SK-N-MC (cell line): Measurements from ENCODE around the gene METTL14.

Experiments used
- DNase-seq: peaks from one replicate; pipeline ENCODE4 v3.0.0-alpha.2; 2011; ENCODE audit warnings: low read depth, low spot score
- H3K27ac ChIP-seq: fragments of 200-600 bp; sonication (generic); 2 replicates; pipeline ENCODE4 v1.5.1; 2016; ENCODE audit warnings: mixed run types
- H3K36me3 ChIP-seq: fragments of 200-600 bp; sonication (generic); 2 replicates; pipeline ENCODE4 v1.6.1; 2017; ENCODE audit warnings: antibody characterized with exemption, low read length, mixed read lengths; ENCODE audit not compliant: insufficient read depth
- H3K4me3 ChIP-seq: fragments of 200-600 bp; sonication (generic); 2 replicates; pipeline ENCODE4 v1.5.1; 2016
- H3K9ac ChIP-seq: fragments of 200-600 bp; sonication (generic); 2 replicates; pipeline ENCODE4 v1.8.0; 2017; ENCODE audit warnings: mixed run types, mixed read lengths; ENCODE audit not compliant: insufficient read length
- H3K9me3 ChIP-seq: fragments of 200-600 bp; sonication (generic); 2 replicates; pipeline ENCODE4 v1.6.1; 2017; ENCODE audit warnings: low read depth, mild to moderate bottlenecking, antibody characterized with exemption, low read length, moderate library complexity, mixed read lengths
- EZH2 ChIP-seq: fragments of 200-600 bp; sonication (generic); IDR thresholded peaks from one replicate; pipeline ENCODE4 v1.6.1; 2017; ENCODE audit warnings: antibody characterized with exemption
- FOXP2 ChIP-seq: optimal IDR thresholded peaks from 2 replicates; pipeline ENCODE3; 2011; ENCODE audit warnings: mild to moderate bottlenecking, moderate library complexity; ENCODE audit not compliant: insufficient read depth; ENCODE audit errors: extremely low read length, control extremely low read depth
- POLR2AphosphoS5 ChIP-seq: IDR thresholded peaks from 2 replicates; pipeline ENCODE4 v1.6.1; 2012; ENCODE audit warnings: mild to moderate bottlenecking, low read depth, low read length, borderline replicate concordance

Gene METTL14

GRCh38 chr4:118711052-118711451, 25.9 kb downstream of the METTL14 start:
- TF ChIP-seq FOXP2 (no peak), POLR2AphosphoS5 (no peak), EZH2 (no peak)
- no peak overlapping the region for H3K27ac ChIP-seq
- H3K9me3 ChIP-seq, result no peaks in the 10 kb centered on the region
- peaks cover 43% of the 10 kb centered on the region for H3K36me3 ChIP-seq
- H3K9ac ChIP-seq, result no peak overlapping the region
- DNase-seq, result no peak
- H3K4me3 ChIP-seq, result no peak overlapping the region

GRCh38 chr4:118712872-118713271, 27.7 kb downstream of the METTL14 start:
- H3K9ac ChIP-seq, result no peak overlapping the region
- DNase-seq, result no peak
- no peak overlapping the region for H3K27ac ChIP-seq
- no peak overlapping the region for H3K4me3 ChIP-seq
- H3K36me3 ChIP-seq, result peaks cover 31% of the 10 kb centered on the region
- no peaks in the 10 kb centered on the region for H3K9me3 ChIP-seq
- TF ChIP-seq EZH2 (no peak), POLR2AphosphoS5 (no peak), FOXP2 (no peak)

DNA sequence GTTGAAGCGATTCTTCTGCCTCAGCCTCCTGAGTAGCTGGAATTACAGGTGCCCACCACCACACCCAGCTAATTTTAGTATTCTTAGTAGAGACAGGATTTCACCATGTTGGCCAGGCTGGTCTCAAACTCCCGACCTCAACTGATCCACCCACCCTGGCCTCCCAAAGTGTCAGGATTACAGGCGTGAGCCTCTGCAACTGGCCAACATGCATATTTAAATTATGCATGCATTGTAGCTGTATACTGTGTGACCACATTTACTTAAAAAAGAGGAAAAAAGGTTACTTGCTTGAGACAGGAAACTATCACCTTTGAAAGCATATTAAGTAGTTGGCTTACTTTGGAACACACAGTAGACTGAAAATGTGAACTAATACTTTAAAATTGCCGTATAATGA, 29.5 kb downstream of the METTL14 start:
- H3K9ac ChIP-seq, result no peak overlapping the region
- no peak for DNase-seq
- H3K36me3 ChIP-seq, result peaks cover 21% of the 10 kb centered on the region
- no peak overlapping the region for H3K4me3 ChIP-seq
- no peak overlapping the region for H3K27ac ChIP-seq
- H3K9me3 ChIP-seq, result no peaks in the 10 kb centered on the region
- no peak for TF ChIP-seq POLR2AphosphoS5
- no peak for TF ChIP-seq EZH2
- no peak for TF ChIP-seq FOXP2

GRCh38 chr4:118716304-118716703, 31.1 kb downstream of the METTL14 start:
- H3K36me3 ChIP-seq, result peaks cover 5% of the 10 kb centered on the region
- no peak overlapping the region for H3K27ac ChIP-seq
- no peak overlapping the region for H3K9ac ChIP-seq
- H3K9me3 ChIP-seq, result no peaks in the 10 kb centered on the region
- no peak overlapping the region for H3K4me3 ChIP-seq
- no peak for DNase-seq
- TF ChIP-seq EZH2, result no peak
- TF ChIP-seq POLR2AphosphoS5, result no peak
- TF ChIP-seq FOXP2, result no peak

GRCh38 chr4:118718511-118719170, 33.4 kb downstream of the METTL14 start:
- no peak for DNase-seq
- Histone ChIP-seq H3K9ac (no peak overlapping the region), H3K36me3 (peaks cover 9% of the 10 kb centered on the region; the same call in 1 of the 2 replicates), H3K9me3 (no peaks in the 10 kb centered on the region), H3K4me3 (no peak overlapping the region), H3K27ac (no peak overlapping the region)
- no peak for TF ChIP-seq POLR2AphosphoS5
- TF ChIP-seq EZH2, result no peak
- no peak for TF ChIP-seq FOXP2

- DNase-seq, result no peak
- Histone ChIP-seq H3K27ac (no peak overlapping the region), H3K9ac (no peak overlapping the region), H3K9me3 (no peaks in the 10 kb centered on the region), H3K36me3 (peaks cover 27% of the 10 kb centered on the region), H3K4me3 (no peak overlapping the region)
- no peak for TF ChIP-seq EZH2
- no peak for TF ChIP-seq FOXP2
- TF ChIP-seq POLR2AphosphoS5, result no peak
Observed at GRCh38 chr4:118721752-118722151, 36.6 kb downstream of the METTL14 start.

- Histone ChIP-seq H3K9me3 (no peaks in the 10 kb centered on the region), H3K4me3 (no peak overlapping the region), H3K9ac (no peak overlapping the region), H3K27ac (no peak overlapping the region), H3K36me3 (peaks cover 40% of the 10 kb centered on the region)
- no peak for DNase-seq
- TF ChIP-seq EZH2 (no peak), FOXP2 (no peak), POLR2AphosphoS5 (no peak)
Observed at GRCh38 chr4:118723369-118723768, 38.2 kb downstream of the METTL14 start.

GRCh38 chr4:118727360-118727759, 42.2 kb downstream of the METTL14 start:
- no peak for DNase-seq
- Histone ChIP-seq H3K4me3 (no peak overlapping the region), H3K9ac (no peak overlapping the region), H3K27ac (no peak overlapping the region), H3K36me3 (peaks cover 55% of the 10 kb centered on the region), H3K9me3 (no peaks in the 10 kb centered on the region)
- no peak for TF ChIP-seq POLR2AphosphoS5
- no peak for TF ChIP-seq FOXP2
- no peak for TF ChIP-seq EZH2
